GM12874 (cell line): ENCODE data around the gene PDE2A.

Source experiments
- CTCF ChIP-seq: IDR thresholded peaks from 2 replicates; pipeline ENCODE4 v1.5.1; 2011; ENCODE audit warnings: low read depth, mild to moderate bottlenecking, control low read depth, low read length, moderate library complexity; ENCODE audit not compliant: insufficient read depth

The PDE2A gene

DNA sequence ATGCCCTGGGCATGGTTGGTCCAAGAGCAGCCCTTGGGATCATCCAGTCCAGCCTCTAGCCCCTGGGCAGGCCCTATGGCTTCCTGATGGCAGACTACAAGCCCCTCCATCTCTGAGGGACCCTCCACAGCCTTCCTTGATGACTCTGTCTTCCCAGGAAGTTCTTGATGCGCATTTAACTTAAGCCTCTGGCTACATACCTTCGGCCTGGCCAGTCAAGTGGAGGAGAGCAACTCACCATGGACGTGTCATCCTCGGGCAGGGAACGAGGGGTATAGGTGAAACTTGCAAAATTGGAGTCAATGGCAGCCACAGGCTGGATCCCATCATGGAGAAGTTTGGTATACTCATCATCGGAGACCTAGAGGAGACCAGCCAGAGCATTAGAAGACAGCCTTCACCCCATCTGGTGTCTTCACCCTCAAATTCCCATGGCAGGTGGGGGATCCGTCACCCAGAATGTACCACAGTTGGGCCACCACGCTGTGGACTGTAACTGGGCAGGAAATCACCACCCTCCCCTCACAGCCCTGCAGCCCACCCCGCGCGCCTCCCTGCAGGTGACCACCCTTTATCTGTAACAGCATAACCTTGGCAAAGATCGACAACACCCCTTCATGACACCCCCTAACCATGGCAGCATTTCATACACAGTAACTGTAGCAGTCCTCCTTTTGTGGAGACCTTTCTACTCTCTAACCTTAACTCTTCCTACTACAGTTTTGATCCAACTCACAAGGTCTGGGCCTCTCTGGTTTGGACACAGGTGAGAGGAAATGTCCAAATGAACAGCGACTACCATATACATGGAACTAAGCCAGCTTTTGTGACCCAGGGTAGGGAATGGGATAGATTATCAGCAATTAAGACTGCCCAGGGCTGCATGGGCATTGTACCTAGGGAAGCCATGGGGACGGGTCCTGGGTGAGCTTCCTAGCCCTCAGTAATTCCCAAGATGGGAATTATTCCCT lies 91.7 kb downstream of the PDE2A start:
- no peak for TF ChIP-seq CTCF

DNA sequence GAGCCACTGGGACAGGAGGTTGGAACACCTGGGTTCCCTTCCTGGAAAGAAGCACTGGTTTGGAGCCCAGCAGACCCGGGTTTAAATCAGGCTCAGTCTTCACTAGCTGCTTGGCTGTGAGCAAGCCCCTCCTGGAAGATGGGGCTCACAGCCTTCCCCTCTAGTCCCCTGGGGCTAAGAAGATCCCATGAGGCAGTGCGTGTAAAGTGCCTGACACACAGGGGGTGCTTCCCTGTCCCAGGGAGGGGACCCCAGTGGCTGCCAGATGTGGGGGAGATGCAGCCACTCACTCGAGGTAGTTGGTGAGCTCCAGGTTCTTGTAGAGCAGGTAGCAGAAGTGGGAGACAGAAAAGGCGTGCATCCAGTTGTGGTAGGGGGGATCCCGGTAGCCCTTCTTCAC lies 93.2 kb downstream of the PDE2A start:
- no peak for TF ChIP-seq CTCF

DNA sequence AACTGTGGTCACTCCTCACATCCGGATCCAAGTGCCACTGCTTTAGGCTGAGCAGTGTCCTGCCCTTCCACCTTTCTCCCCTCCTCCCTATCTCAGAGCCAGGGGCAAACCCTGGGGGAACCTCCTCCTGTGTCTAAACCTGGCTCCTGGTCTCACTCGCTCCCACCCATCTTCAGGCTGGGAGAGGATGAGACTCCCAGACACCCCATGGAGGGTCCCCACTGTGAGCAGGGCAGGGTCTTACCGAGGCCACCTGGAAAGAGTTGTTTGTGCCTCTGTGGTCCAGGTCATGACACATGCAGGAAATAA lies 93.6 kb downstream of the PDE2A start:
- TF ChIP-seq CTCF: no peak

DNA sequence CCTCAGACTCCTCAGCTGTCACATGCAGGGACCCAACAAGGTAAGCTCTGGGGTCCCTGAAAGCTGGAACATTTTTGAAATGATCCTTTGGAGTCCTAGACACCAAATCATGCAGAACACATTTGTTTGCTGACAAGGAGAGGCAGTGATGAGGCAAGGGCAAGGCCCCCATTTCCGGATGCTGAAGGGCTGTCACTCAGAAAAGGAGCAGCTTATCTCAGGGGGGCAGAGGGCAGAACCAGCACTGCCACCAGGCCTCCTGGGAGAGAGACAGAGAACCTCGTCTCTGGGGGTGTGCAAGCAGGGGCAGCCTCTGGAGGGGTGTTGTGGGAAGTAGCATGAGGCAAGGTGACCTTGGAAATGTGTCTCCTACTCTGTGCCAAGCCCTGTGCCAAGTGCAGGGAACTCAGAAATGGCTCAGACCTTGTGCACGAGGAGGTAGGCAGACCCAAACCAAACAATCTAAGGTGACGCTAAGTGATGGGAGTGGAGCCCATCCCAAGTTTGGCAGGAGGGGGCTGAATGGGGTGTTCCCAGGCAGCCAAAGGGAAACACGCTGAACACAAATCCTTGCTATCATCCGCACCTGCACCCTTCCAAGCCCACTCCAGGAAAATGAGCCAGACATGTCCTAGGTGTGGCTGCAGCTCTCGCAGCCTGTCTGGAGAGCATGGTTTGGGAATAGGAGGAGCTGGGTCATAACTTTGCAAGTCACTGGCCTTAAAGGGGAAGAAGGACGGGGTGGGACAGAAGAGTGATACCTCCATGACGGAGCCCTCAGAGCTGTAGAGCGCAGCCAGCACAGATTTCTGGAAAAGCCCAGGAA lies 94.2 kb downstream of the PDE2A start:
- TF ChIP-seq CTCF: no peak

DNA sequence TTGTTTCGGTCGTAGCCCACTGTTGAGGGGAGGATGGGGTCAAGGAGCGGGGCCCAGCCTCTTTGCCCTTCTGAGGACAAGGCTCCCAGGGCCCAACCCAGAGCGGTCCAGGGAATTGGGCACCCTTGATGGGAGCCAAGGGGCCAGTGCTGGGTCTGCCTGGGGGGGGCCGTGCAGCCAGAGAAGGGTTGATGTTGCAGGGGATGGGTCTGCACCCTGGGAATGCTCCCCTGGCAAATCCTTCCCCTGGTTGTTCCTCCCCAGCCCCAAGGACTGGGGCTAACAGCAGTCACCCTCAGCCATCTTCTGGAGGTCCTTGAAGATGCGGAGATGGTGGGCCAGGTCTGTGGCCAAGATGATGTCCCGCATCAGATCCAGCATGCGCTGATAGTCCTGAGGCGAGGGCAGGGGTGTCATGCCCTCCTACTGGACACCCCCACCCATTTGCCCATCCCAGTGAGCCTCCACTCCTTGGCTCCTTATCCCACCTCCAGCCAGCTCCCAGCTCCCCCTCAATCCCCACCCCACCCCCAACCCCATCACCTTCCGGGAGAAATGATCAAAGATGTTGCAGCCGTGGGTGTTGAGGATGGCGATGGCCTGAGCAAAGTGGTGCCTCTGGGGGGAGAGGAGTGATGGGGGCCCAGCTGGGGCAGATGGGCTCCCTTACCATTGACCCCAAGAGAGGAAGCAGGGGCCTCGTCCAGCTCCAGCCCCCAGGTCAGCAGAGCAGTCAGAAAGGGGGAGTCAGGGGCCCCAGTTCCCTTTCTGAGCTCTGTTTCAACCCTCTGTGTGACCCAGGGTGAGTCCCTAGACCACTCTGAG lies 95.0 kb downstream of the PDE2A start:
- no peak for TF ChIP-seq CTCF

GRCh38 chr11:72578566-72578965 lies 95.7 kb downstream of the PDE2A start:
- no peak for TF ChIP-seq CTCF

DNA sequence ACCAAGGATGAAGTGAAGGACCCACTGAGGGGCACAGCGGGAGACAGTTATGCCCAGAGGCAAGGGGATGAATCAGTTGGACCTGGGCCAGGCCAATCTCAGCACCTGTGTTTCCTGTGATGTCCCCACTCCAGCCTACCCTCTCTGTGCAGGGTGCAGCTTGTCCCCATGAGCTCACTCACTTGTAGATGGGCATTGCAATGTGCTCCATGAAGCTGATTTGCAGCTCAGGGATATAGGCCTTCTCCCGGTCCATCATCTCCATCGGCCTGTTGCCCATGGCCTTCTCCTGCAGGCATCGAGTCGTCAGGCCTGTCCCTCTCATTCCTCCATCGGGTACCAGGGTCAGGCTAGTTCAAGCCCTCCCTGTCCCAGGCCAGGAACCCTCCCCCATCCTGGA lies 96.2 kb downstream of the PDE2A start:
- no peak for TF ChIP-seq CTCF
